ENCODE measurements around the gene IPPK. TPM values are rescaled to one million over a fixed set of nuclear protein-coding genes. Genes with fewer than 3 reads are reported as not detected.
A peak's percentile ranks its signal among the peaks of the same experiment; 100 is the strongest.

Gene IPPK, protein sequence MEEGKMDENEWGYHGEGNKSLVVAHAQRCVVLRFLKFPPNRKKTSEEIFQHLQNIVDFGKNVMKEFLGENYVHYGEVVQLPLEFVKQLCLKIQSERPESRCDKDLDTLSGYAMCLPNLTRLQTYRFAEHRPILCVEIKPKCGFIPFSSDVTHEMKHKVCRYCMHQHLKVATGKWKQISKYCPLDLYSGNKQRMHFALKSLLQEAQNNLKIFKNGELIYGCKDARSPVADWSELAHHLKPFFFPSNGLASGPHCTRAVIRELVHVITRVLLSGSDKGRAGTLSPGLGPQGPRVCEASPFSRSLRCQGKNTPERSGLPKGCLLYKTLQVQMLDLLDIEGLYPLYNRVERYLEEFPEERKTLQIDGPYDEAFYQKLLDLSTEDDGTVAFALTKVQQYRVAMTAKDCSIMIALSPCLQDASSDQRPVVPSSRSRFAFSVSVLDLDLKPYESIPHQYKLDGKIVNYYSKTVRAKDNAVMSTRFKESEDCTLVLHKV
- 9.2 TPM for total RNA-seq
- polyA plus RNA-seq: 1 to 10 TPM; 3.8 to 5.9 (median 5.4) TPM

DNA sequence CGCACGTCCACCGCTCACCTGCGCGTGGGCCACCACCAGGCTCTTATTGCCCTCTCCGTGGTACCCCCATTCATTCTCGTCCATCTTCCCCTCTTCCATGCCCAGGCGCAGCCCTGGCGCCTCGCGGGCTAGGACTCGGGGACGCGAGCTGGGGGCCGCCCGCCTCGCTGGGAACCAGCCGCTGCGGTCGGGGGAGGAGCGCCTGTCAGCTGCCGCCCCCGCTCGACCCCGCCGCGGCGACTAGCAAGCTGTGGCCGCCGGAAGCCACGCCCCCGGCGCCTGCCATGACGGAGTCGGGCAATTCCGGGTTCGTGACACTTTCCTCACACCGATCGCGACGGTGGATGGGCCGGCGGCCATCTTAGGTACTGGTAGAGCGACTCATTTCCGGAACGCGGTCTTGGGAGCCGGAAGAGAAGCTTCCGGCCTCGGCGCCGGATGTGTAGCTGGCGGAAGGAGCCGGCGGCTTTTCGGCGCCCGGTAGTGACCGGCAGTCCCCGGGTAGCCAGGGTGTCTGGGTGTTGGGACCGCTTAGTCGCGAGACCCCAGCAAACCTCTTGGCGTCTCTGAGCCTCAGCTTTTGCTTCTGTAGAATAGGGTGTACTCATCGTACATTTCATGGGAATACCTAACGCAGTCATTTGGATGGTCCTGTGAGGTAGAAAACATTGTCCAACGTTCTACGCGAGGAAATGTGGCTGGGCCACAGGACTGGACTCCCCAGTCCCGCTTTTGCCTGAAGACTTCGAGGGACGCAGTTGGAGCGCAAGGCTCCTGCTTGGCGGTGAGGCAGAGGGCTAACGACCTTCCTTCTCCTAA lies at the start of gene IPPK:
Gene IPPK, minus strand, starts transcription at position 242 of the 819 bp plus-strand sequence. Its CDS starts 143 bp downstream, at position 99.
- H3K27ac Mint-ChIP-seq: peak within 1 kb of the TSS; percentile 89 to 98 (median 98)
- DNase-seq: peak; percentile 96 to 99 (median 98)

DNA sequence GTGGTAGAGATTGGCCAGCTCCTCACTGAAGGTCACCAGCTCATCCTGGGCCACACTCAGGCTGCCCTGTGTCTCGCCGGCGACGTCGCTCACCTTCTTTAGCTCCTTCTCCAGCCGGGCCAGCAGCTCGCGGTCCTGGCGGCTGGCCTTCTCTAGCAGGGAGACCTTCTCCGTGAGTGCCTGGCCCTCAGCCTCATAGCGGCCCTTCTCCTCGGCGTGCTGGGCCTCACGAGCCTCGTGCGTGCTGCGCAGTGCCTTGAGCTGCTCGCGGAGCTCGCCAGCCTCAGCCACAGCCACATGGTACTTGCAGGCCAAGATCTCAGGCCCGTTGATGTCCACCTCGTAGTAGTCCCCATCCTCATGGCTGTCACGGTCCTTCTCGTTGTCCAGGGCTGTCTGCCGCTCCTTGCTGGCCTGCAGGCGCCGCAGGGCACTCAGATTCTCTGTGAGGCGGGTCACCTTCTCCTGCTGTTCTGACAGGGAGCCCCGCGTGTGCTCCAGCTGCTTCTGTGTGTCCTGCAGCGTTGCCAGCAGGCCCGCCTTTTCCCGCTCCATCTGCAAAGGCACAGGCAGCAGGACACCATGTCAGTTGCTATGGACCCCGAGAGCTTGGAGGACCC lies 49.2 kb upstream of the IPPK start:
- DNase-seq (no peak), ATAC-seq (ENCODE audit: low read depth in 2 of 2) (no peak)
- Mint-ChIP-seq H3K36me3 (peaks cover 40% of the 10 kb centered on the region), H3K4me1 (peaks cover 1 to 9% (median 6%) of the 10 kb centered on the region in 4 donors), H3K4me3 (no peak overlapping the region), H3K9me3 (no peaks in the 10 kb centered on the region), H3K27me3 (no peaks in the 10 kb centered on the region), H3K27ac (no peak overlapping the region)
- Histone ChIP-seq H3K4me3 (ENCODE audit: low read depth, low read length) (no peak overlapping the region), H3K9me3 (ENCODE audit: control insufficient read depth in 2 of 2, low read length in 2 of 2) (no peaks in the 10 kb centered on the region), H3K4me1 (ENCODE audit: control insufficient read depth, insufficient read depth, low read length, poor library complexity, severe bottlenecking) (peaks cover 5% of the 10 kb centered on the region), H3K27me3 (ENCODE audit: control insufficient read depth, insufficient read depth, low read length) (no peaks in the 10 kb centered on the region), H3K36me3 (ENCODE audit: control insufficient read depth, insufficient read depth, low read length) (peaks cover 75% of the 10 kb centered on the region), H3K27ac (ENCODE audit: insufficient read depth, low read length, poor library complexity, severe bottlenecking) (no peak overlapping the region)

More for the DNA sequence above, at the start of gene IPPK:
- H3K36me3 ChIP-seq (ENCODE audit: control insufficient read depth, insufficient read depth, low read length): no peaks in the 10 kb centered on the region
- peak within 1 kb of the TSS; percentile 87 for H3K27ac ChIP-seq (ENCODE audit: insufficient read depth, low read length, poor library complexity, severe bottlenecking)
- no peaks in the 10 kb centered on the region for H3K27me3 Mint-ChIP-seq
- H3K27me3 ChIP-seq (ENCODE audit: control insufficient read depth, insufficient read depth, low read length): no peaks in the 10 kb centered on the region
- H3K4me3 ChIP-seq (ENCODE audit: low read depth, low read length): peak within 1 kb of the TSS; percentile 99
- H3K4me3 Mint-ChIP-seq: peak within 1 kb of the TSS; percentile 97 to 100 (median 98)
- H3K4me1 Mint-ChIP-seq: peaks cover 5 to 53% (median 36%) of the 10 kb centered on the region in 4 donors
- no peaks in the 10 kb centered on the region for H3K9me3 ChIP-seq (ENCODE audit: control insufficient read depth in 2 of 2, low read length in 2 of 2)
- H3K9me3 Mint-ChIP-seq: no peaks in the 10 kb centered on the region
- H3K4me1 ChIP-seq (ENCODE audit: control insufficient read depth, insufficient read depth, low read length, poor library complexity, severe bottlenecking): peaks cover 30% of the 10 kb centered on the region
- H3K36me3 Mint-ChIP-seq: no peaks in the 10 kb centered on the region
- ATAC-seq (ENCODE audit: low read depth in 2 of 2): peak; percentile 96

DNA sequence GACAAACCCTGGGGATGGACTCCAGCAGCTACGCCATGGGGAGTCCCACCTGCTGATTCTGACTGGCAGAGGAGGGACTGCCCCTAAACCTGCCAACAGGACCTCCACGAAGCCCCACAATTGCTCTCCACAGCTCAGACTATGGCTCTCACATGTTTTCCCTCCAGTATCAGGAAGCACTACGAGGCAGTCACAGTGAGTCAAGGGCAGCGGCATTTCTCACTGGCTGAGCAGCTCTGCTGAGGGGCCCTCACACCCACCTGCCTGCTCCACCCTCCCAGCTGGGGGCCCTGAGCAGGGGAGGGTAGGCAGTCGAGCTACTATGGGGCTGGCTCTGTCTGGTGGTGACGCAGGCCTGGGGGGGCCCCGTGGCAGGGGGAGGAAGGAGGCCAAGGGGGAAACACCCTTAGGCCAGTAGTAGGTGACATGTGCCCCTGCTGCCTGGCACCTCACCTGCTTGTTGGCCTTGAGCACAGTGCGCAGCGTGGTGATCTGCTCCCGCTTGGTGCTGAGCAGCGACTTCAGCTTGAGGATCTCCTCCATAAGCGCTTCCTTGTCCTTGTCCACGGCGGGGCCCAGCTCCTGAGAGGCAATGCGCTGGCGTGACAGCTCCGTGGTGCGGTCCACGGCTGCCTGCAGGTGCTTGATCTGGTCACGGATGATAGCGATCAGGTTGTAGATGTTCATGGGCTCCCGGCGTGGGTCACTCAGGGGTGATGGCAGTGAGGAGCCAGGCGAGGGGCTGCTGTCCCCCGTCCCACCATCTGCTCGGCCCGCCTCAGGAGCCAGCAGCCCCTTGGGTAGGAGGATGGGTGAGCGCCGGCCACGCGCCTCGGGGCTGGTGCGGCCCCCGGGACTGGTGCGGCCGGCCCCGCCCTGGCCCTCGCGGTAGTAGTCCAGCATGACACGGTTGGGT lies 48.4 kb upstream of the IPPK start:
- Histone ChIP-seq H3K27me3 (ENCODE audit: control insufficient read depth, insufficient read depth, low read length) (no peaks in the 10 kb centered on the region), H3K9me3 (ENCODE audit: control insufficient read depth in 2 of 2, low read length in 2 of 2) (no peaks in the 10 kb centered on the region), H3K36me3 (ENCODE audit: control insufficient read depth, insufficient read depth, low read length) (peaks cover 81% of the 10 kb centered on the region), H3K27ac (ENCODE audit: insufficient read depth, low read length, poor library complexity, severe bottlenecking) (no peak overlapping the region), H3K4me1 (ENCODE audit: control insufficient read depth, insufficient read depth, low read length, poor library complexity, severe bottlenecking) (peaks cover 7% of the 10 kb centered on the region), H3K4me3 (ENCODE audit: low read depth, low read length) (no peak overlapping the region)
- no peak for ATAC-seq (ENCODE audit: low read depth in 2 of 2)
- Mint-ChIP-seq H3K4me1 (peaks cover 0 to 12% (median 8%) of the 10 kb centered on the region in 4 donors), H3K4me3 (no peak overlapping the region), H3K27me3 (no peaks in the 10 kb centered on the region), H3K36me3 (peaks cover 42% of the 10 kb centered on the region), H3K9me3 (no peaks in the 10 kb centered on the region), H3K27ac (peak overlapping the region in 1 of 3 donors; percentile 69)
- DNase-seq: no peak

DNA sequence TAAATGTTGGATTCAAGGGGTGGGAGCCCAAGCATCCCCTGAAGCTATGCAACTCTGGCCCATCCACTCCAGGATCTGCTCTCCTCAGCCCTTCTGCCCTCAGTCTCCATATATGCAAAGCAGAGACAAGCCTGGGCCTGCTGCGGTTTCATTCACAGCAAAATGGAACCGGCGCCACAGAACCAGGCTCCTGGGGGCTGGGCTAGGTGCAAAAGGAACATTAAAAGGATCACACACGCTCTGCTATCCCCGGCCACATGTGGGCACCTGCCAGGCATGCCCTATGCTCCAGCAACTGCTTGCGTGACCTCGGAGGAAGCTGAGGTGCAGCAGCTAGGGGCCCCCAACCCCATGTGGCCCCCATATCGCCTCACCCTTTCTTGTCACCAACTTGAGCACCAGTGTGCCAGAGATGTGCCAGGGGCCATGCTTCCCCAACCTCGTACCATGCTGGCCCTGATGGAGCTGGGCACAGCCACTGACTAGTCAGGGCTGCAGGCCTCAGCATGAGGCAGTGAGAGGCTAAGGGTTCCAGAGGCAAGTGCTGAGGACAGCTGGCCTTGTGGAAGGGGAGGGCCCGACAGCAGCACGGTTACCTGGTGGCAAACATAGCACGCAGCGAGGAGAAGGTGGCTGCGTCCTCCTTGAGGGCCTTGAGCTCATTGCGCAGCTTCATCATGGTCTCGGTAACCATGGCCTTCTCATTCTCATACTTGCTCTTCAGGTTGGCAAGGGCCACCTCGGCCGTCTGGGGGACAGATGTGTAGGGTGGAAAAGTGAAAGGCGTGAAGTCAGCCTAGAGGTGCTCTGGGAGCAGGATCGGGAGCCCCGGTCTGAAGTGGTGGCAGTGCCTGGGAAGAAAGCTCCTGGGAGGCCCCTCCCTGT lies 47.5 kb upstream of the IPPK start:
- Mint-ChIP-seq H3K36me3 (peaks cover 43% of the 10 kb centered on the region), H3K4me1 (peaks cover under 1 to 20% (median 15%) of the 10 kb centered on the region in 4 donors), H3K27ac (peak overlapping the region; percentile 44 to 69 (median 65)), H3K9me3 (no peaks in the 10 kb centered on the region), H3K27me3 (no peaks in the 10 kb centered on the region), H3K4me3 (no peak overlapping the region)
- ATAC-seq (ENCODE audit: low read depth in 2 of 2) (no peak), DNase-seq (no peak)
- Histone ChIP-seq H3K4me3 (ENCODE audit: low read depth, low read length) (no peak overlapping the region), H3K4me1 (ENCODE audit: control insufficient read depth, insufficient read depth, low read length, poor library complexity, severe bottlenecking) (peaks cover 16% of the 10 kb centered on the region), H3K27ac (ENCODE audit: insufficient read depth, low read length, poor library complexity, severe bottlenecking) (no peak overlapping the region), H3K9me3 (ENCODE audit: control insufficient read depth in 2 of 2, low read length in 2 of 2) (no peaks in the 10 kb centered on the region), H3K27me3 (ENCODE audit: control insufficient read depth, insufficient read depth, low read length) (no peaks in the 10 kb centered on the region), H3K36me3 (ENCODE audit: control insufficient read depth, insufficient read depth, low read length) (peaks cover 74% of the 10 kb centered on the region)

GRCh38 chr9:92716557-92716956 lies 46.6 kb upstream of the IPPK start:
- peaks cover 25% of the 10 kb centered on the region for H3K4me1 ChIP-seq (ENCODE audit: control insufficient read depth, insufficient read depth, low read length, poor library complexity, severe bottlenecking)
- no peaks in the 10 kb centered on the region for H3K9me3 ChIP-seq (ENCODE audit: control insufficient read depth in 2 of 2, low read length in 2 of 2)
- Mint-ChIP-seq H3K27ac (peak overlapping the region in 2 of 3 donors; percentile 44 to 62), H3K36me3 (peaks cover 40% of the 10 kb centered on the region), H3K4me3 (peak overlapping the region in 1 of 4 donors; percentile 11), H3K9me3 (no peaks in the 10 kb centered on the region), H3K27me3 (no peaks in the 10 kb centered on the region), H3K4me1 (peaks cover 8 to 27% (median 24%) of the 10 kb centered on the region in 4 donors)
- H3K27ac ChIP-seq (ENCODE audit: insufficient read depth, low read length, poor library complexity, severe bottlenecking): no peak overlapping the region
- no peaks in the 10 kb centered on the region for H3K27me3 ChIP-seq (ENCODE audit: control insufficient read depth, insufficient read depth, low read length)
- H3K4me3 ChIP-seq (ENCODE audit: low read depth, low read length): no peak overlapping the region
- H3K36me3 ChIP-seq (ENCODE audit: control insufficient read depth, insufficient read depth, low read length): peaks cover 65% of the 10 kb centered on the region
- peak; percentile 57 to 66 for ATAC-seq (ENCODE audit: low read depth in 2 of 2)
- peak; percentile 69 to 72 (median 69) for DNase-seq

DNA sequence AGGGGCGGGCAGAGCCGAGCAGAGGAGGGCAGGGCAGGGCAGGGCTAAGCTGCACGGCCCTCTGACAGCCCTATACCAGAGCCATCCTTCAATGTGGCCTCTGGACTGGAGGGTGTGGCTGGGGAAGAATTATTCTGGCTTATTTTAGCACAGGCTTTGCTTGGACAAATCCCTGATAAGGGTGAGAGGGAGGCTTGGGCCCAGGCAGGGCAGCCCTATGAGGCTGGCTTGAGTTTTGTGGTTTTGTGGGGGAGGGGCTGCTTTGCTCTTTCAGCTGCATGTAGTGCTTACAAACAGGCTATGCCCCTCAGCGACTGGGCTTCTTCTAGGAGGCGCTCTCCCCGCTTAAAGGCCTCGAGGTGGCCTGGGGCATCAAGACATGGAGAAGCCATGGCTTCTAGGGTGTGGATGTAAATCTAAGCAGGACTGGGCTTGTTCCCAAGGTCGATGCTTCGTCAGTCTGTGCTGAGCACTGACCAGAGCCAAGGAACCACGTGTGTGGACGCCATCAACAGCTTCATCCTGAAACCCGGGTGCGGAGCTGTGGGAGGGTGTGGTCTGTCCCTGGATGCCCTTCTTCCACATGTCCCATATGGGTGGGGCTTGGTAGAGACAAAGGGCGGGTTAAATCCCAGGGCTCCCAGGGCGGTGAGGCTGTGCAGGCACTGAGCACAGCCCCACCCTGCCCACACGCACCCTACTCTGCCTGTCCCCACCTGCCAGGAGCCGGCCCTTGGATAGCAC lies 45.7 kb upstream of the IPPK start:
- DNase-seq: no peak
- Histone ChIP-seq H3K27me3 (ENCODE audit: control insufficient read depth, insufficient read depth, low read length) (no peaks in the 10 kb centered on the region), H3K9me3 (ENCODE audit: control insufficient read depth in 2 of 2, low read length in 2 of 2) (no peaks in the 10 kb centered on the region), H3K36me3 (ENCODE audit: control insufficient read depth, insufficient read depth, low read length) (peaks cover 58% of the 10 kb centered on the region), H3K4me3 (ENCODE audit: low read depth, low read length) (no peak overlapping the region), H3K4me1 (ENCODE audit: control insufficient read depth, insufficient read depth, low read length, poor library complexity, severe bottlenecking) (peaks cover 34% of the 10 kb centered on the region), H3K27ac (ENCODE audit: insufficient read depth, low read length, poor library complexity, severe bottlenecking) (no peak overlapping the region)
- peaks cover 15 to 34% (median 30%) of the 10 kb centered on the region in 4 donors for H3K4me1 Mint-ChIP-seq
- no peak overlapping the region for H3K4me3 Mint-ChIP-seq
- no peak overlapping the region for H3K27ac Mint-ChIP-seq
- no peaks in the 10 kb centered on the region for H3K9me3 Mint-ChIP-seq
- ATAC-seq (ENCODE audit: low read depth in 2 of 2): no peak
- no peaks in the 10 kb centered on the region for H3K27me3 Mint-ChIP-seq
- H3K36me3 Mint-ChIP-seq: peaks cover 39% of the 10 kb centered on the region
